Measurements from ENCODE around the gene CDO1.

DNA sequence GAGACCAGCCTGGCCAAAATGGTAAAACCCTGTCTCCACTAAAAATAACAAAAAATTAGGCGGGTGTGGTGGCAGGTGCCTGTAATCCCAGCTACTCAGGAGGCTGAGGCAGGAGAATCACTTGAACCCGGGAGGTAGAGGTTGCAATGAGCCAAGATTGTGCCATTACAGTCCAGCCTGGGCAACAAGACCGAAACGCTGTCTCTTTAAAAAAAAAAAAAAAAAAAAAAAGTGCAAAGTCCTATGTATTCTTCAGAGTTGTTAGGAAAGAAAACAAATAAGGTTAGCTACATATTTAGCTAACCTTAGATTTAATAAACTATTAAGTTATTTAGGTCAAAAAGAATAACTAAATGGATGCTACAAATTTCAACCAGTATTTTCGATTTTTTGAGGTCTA is 13.5 kb upstream of the CDO1 start:
- TF ChIP-seq CTCF (IDR thresholded peaks at IDR 0.05; ENCODE audit: low read length) = no peak
- TF ChIP-seq EZH2 (IDR thresholded peaks at IDR 0.05; ENCODE audit: borderline replicate concordance, low read length) = no peak
